BLaER1 treated with 17β-estradiol and CSF1 and Interleukin-3, amounts not matched to agents 10 nM and 100 nM (cell line): ENCODE data around the gene DPEP1.
A peak's percentile ranks its signal among the peaks of the same experiment; 100 is the strongest.
"Not testable (repeated sequence)": the region's sequence is repeated elsewhere in the genome, so short reads cannot be mapped to it uniquely, and the experiment has no call there.

Source experiments
- H3K27ac ChIP-seq, 11 experiments: shearing (Covaris generic); formaldehyde crosslinking; 2 replicates each; pipeline ENCODE4 v1.8.1; 2022
- H3K27me3 ChIP-seq, 11 experiments: shearing (Covaris generic); formaldehyde crosslinking; 2 replicates each; pipeline ENCODE4 v1.8.1; 2022
- H3K36me3 ChIP-seq, 11 experiments: shearing (Covaris generic); formaldehyde crosslinking; 2 replicates each; pipeline ENCODE4 v1.8.1; 2022
- H3K4me1 ChIP-seq, 10 experiments: shearing (Covaris generic); formaldehyde crosslinking; 2 replicates each; pipeline ENCODE4 v1.8.1; 2022
- H3K4me2 ChIP-seq, 11 experiments: shearing (Covaris generic); formaldehyde crosslinking; 2 replicates each; pipeline ENCODE4 v1.8.1; 2022
- H3K4me3 ChIP-seq, 10 experiments: shearing (Covaris generic); formaldehyde crosslinking; 2 replicates each; pipeline ENCODE4 v1.8.1; 2022
- H3K9ac ChIP-seq, 11 experiments: shearing (Covaris generic); formaldehyde crosslinking; 2 replicates each; pipeline ENCODE4 v1.8.1; 2022
- H3K9me3 ChIP-seq, 11 experiments: shearing (Covaris generic); formaldehyde crosslinking; replicated peaks in 1 of 11; 2 replicates each; pipeline ENCODE4 v1.8.1; 2022
- H4K20me1 ChIP-seq, 11 experiments: shearing (Covaris generic); formaldehyde crosslinking; 2 replicates each; pipeline ENCODE4 v1.8.1; 2022
- Cebpa-rat ChIP-seq, 11 experiments: shearing (Covaris generic); IDR thresholded peaks; 2 replicates each; pipeline ENCODE4 v1.8.1; 2022

The DPEP1 gene

GRCh38 chr16:89582614-89583196 is 30.7 kb upstream of the DPEP1 start:
- 0 out of 22 replicates have a peak overlapping the region, but pooled peaks of 3 of the 11 experiments have one; percentile 1 to 26 (median 5) for H3K4me2 ChIP-seq
- H3K27me3 ChIP-seq: peaks cover 0 to 6% (median 0%) of the 10 kb centered on the region in 11 experiments; a peak in 3 of 22 replicates
- H3K9ac ChIP-seq: peak overlapping the region in 2 of 11 experiments; percentile 29 to 42; a peak in 1 of 22 replicates
- TF ChIP-seq Cebpa-rat (IDR thresholded peaks at IDR 0.05): no peak
- H3K4me3 ChIP-seq: no peak overlapping the region
- peaks cover 0 to 55% (median 37%) of the 10 kb centered on the region in 11 experiments; a peak in 18 of 22 replicates for H4K20me1 ChIP-seq
- peaks cover 13 to 33% (median 25%) of the 10 kb centered on the region in 10 experiments for H3K4me1 ChIP-seq
- H3K36me3 ChIP-seq: peaks cover 0 to 73% (median 69%) of the 10 kb centered on the region in 11 experiments; a peak in 20 of 22 replicates
- peaks cover 0 to 18% (median 6%) of the 10 kb centered on the region in 11 experiments; a peak in 8 of 22 replicates for H3K9me3 ChIP-seq
- no peak overlapping the region; a peak in 2 of 22 replicates for H3K27ac ChIP-seq

- no peak for TF ChIP-seq Cebpa-rat (IDR thresholded peaks at IDR 0.05)
- Histone ChIP-seq H3K4me3 (no peak overlapping the region), H3K36me3 (peaks cover 0 to 71% (median 66%) of the 10 kb centered on the region in 11 experiments; a peak in 20 of 22 replicates), H4K20me1 (peaks cover 0 to 56% (median 37%) of the 10 kb centered on the region in 11 experiments; a peak in 18 of 22 replicates), H3K9ac (no peak overlapping the region), H3K9me3 (peaks cover 0 to 18% (median 6%) of the 10 kb centered on the region in 11 experiments; a peak in 8 of 22 replicates), H3K27ac (no peak overlapping the region), H3K4me2 (peak overlapping the region in 7 of 11 experiments; percentile 46 to 87 (median 82); a peak in 9 of 22 replicates), H3K27me3 (peaks cover 0 to 6% (median 0%) of the 10 kb centered on the region in 11 experiments; a peak in 3 of 22 replicates), H3K4me1 (peaks cover 13 to 33% (median 25%) of the 10 kb centered on the region in 10 experiments)
Measured at GRCh38 chr16:89583197-89583894, 30.1 kb upstream of the DPEP1 start.

GRCh38 chr16:89583895-89584644 is 29.4 kb upstream of the DPEP1 start:
- Histone ChIP-seq H3K4me2 (peak overlapping the region in 10 of 11 experiments; percentile 16 to 87 (median 76); a peak in 18 of 22 replicates), H3K9me3 (peaks cover 0 to 14% (median 5%) of the 10 kb centered on the region in 11 experiments; a peak in 8 of 22 replicates), H3K4me3 (no peak overlapping the region), H3K36me3 (peaks cover 0 to 71% (median 66%) of the 10 kb centered on the region in 11 experiments; a peak in 20 of 22 replicates), H3K27me3 (peaks cover 0 to 6% (median 0%) of the 10 kb centered on the region in 11 experiments; a peak in 3 of 22 replicates), H4K20me1 (peaks cover 0 to 61% (median 37%) of the 10 kb centered on the region in 11 experiments; a peak in 18 of 22 replicates), H3K27ac (no peak overlapping the region), H3K9ac (no peak overlapping the region; a peak in 1 of 22 replicates), H3K4me1 (peaks cover 13 to 33% (median 25%) of the 10 kb centered on the region in 10 experiments)
- TF ChIP-seq Cebpa-rat (IDR thresholded peaks at IDR 0.05): no peak

DNA sequence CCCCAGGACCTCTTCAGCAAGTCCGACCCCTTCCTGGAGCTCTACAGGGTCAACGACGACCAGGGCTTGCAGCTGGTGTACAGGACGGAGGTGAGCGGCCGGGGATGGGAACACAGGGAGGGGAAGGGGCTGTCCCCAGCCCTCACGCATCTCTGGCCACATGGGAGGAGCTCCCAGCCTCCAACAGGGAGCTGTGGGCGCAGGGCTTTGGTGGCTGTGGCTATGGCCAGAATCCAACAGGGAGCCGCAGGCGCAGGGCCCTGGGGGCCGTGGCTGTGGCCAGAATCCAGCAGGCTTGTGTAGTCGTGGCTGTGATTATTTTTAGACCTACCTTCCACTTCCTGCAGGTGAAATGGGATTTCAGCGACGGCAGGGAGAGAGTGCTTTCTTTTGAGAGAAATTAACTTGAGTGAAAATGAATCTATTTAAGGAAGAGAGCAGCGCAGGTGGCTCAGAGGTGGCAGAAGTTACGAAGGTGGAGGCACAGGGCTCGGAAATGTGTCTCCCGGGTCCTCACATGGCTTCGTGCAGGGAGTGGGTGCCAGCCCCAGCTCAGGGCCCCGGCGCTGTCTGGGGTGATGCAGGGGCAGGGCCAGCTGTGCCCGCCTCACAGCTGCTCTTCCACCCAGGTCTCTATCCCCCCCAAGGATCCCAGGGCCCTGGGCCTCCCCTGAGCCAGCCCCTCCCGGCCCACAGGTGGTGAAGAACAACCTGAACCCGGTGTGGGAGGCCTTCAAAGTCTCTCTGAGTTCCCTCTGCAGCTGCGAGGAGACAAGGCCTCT is 28.5 kb upstream of the DPEP1 start:
- Histone ChIP-seq H3K27me3 (peaks cover 0 to 6% (median 0%) of the 10 kb centered on the region in 11 experiments; a peak in 3 of 22 replicates), H3K36me3 (peaks cover 0 to 73% (median 67%) of the 10 kb centered on the region in 11 experiments; a peak in 19 of 22 replicates), H3K4me3 (no peak overlapping the region), H3K9ac (peak overlapping the region in 7 of 11 experiments; percentile 11 to 62 (median 31); a peak in 11 of 22 replicates), H3K9me3 (peaks cover 0 to 9% (median 3%) of the 10 kb centered on the region in 11 experiments; a peak in 6 of 22 replicates), H3K4me1 (peaks cover 13 to 33% (median 25%) of the 10 kb centered on the region in 10 experiments), H3K4me2 (peak overlapping the region; percentile 0 to 87 (median 76); a peak in 19 of 22 replicates), H4K20me1 (peaks cover 0 to 69% (median 37%) of the 10 kb centered on the region in 11 experiments; a peak in 18 of 22 replicates), H3K27ac (no peak overlapping the region)
- no peak for TF ChIP-seq Cebpa-rat (IDR thresholded peaks at IDR 0.05)

DNA sequence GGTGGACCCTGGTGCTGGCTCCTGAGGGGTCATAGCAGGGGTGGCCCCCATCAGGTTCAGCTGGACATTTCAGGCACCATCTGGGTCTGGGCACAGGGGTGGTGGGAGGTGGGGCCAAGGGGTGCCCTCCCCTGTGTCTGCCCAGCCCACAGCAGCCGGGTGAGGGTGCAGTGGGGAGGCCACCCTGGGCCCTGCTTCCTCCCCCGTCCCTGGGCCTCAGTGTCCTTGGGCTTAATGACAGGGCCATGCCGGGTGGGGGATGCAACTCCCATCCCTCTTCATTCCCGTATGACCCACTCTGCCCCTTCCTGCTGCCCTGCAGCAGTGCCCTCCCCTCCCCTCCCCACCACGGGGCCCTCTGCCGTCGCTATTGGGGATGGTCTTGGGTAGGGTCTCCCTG is 27.2 kb upstream of the DPEP1 start:
- H3K9me3 ChIP-seq: peaks cover 0 to 4% (median 3%) of the 10 kb centered on the region in 11 experiments; a peak in 6 of 22 replicates
- TF ChIP-seq Cebpa-rat (IDR thresholded peaks at IDR 0.05): no peak

DNA sequence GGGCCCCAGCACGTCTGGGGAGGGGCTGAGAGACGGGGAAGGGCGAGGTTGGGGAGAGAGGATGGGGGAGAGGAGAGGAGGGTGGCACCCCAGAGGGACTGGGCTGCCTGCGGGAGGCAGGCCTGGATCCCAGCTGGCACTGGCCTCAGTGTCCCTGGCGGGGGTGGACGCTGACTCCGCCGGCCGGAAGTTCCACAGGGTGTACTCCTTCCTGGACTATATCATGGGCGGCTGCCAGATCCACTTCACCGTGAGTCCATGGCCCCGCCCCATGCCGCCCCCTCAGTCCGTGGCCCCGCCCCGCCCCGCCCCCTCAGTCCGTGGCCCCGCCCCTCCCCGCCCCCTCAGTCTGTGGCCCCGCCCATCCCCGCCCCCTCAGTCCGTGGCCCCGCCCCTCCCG is 26.6 kb upstream of the DPEP1 start:
- no peak overlapping the region for H3K4me3 ChIP-seq
- peaks cover 13 to 31% (median 24%) of the 10 kb centered on the region in 10 experiments for H3K4me1 ChIP-seq
- no peak for TF ChIP-seq Cebpa-rat (IDR thresholded peaks at IDR 0.05)
- peaks cover 0 to 4% (median 3%) of the 10 kb centered on the region in 11 experiments; a peak in 6 of 22 replicates for H3K9me3 ChIP-seq
- peaks cover 0 to 6% (median 0%) of the 10 kb centered on the region in 11 experiments; a peak in 3 of 22 replicates for H3K27me3 ChIP-seq
- no peak overlapping the region for H3K9ac ChIP-seq
- H3K4me2 ChIP-seq: no peak overlapping the region
- peaks cover 0 to 70% (median 64%) of the 10 kb centered on the region in 11 experiments; a peak in 18 of 22 replicates for H3K36me3 ChIP-seq
- no peak overlapping the region for H3K27ac ChIP-seq
- peaks cover 0 to 57% (median 35%) of the 10 kb centered on the region in 11 experiments; a peak in 18 of 22 replicates for H4K20me1 ChIP-seq

More for the DNA sequence above, 27.2 kb upstream of the DPEP1 start:
- H3K4me2 ChIP-seq: no peak overlapping the region
- H3K36me3 ChIP-seq: peaks cover 0 to 72% (median 63%) of the 10 kb centered on the region in 11 experiments; a peak in 18 of 22 replicates
- no peak overlapping the region for H3K27ac ChIP-seq
- H3K4me3 ChIP-seq: no peak overlapping the region
- H3K9ac ChIP-seq: no peak overlapping the region
- H3K27me3 ChIP-seq: peaks cover 0 to 6% (median 0%) of the 10 kb centered on the region in 11 experiments; a peak in 3 of 22 replicates
- peaks cover 0 to 64% (median 37%) of the 10 kb centered on the region in 11 experiments; a peak in 18 of 22 replicates for H4K20me1 ChIP-seq
- H3K4me1 ChIP-seq: peaks cover 13 to 33% (median 25%) of the 10 kb centered on the region in 10 experiments

DNA sequence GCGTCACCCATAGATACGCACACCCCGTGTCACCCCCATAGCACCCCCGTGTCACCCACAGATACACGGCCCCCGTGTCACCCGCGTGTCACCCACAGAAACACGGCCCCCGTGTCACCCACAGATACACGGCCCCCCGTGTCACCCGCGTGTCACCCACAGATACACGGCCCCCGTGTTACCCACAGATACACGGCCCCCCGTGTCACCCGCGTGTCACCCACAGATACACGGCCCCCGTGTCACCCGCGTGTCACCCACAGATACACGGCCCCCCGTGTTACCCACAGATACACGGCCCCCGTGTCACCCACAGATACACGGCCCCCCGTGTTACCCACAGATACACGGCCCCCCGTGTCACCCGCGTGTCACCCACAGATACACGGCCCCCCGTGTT is 25.8 kb upstream of the DPEP1 start:
- H3K4me1 ChIP-seq: peaks cover 6 to 23% (median 20%) of the 10 kb centered on the region in 10 experiments; a peak in 19 of 20 replicates
- peaks cover 0 to 49% (median 29%) of the 10 kb centered on the region in 11 experiments; a peak in 18 of 22 replicates for H4K20me1 ChIP-seq
- H3K27me3 ChIP-seq, H3K27ac ChIP-seq, H3K9ac ChIP-seq, H3K4me3 ChIP-seq, H3K4me2 ChIP-seq, H3K9me3 ChIP-seq: not testable (repeated sequence)
- peaks cover 0 to 69% (median 57%) of the 10 kb centered on the region in 11 experiments; a peak in 18 of 22 replicates for H3K36me3 ChIP-seq
